HCT116 (cell line): ENCODE results near the gene ZBTB7C. TPM values are rescaled to one million over a fixed set of nuclear protein-coding genes. Genes with fewer than 3 reads are reported as not detected.

ENCODE experiments used
- ATAC-seq: fragments of 200-7000 bp; cut with Tn5 transposase; 2 replicates; pipeline ENCODE4 v1.9.1; 2020; ENCODE audit warnings: mild to moderate bottlenecking, moderate library complexity
- BruUV-seq: library from RNA; stranded (reverse); fragments of 400-500 nt; replicated peaks from 2 replicates; lab custom pipeline; 2021; lab: Mats Ljungman, UMichigan
- CTCF ChIA-PET: fragments of 300-600 bp; sonication (Branson Sonifier 250); formaldehyde crosslinking; loops from one replicate; lab custom pipeline; 2021; ENCODE audit warnings: antibody characterized with exemption; lab: Charles Lee
- POLR2A ChIA-PET: fragments of 300-600, 350-600 bp; sonication (Branson Sonifier 250); formaldehyde crosslinking; loops from one replicate; lab custom pipeline; 2021; ENCODE audit warnings: antibody characterized with exemption; lab: Charles Lee
- RAD21 ChIA-PET, 2 experiments: fragments of 300-600 bp; sonication (Branson Sonifier 250); formaldehyde crosslinking; loops; one replicate each; lab custom pipeline; 2023; ENCODE audit warnings: low total read pairs in 2 of 2; ENCODE audit not compliant: uncharacterized antibody in 2 of 2, unreplicated experiment in 2 of 2, low non-redundant PET in 1 of 2; lab: Charles Lee
- DNase-seq: peaks from one replicate; pipeline ENCODE4 v3.0.0-alpha.2; 2010; ENCODE audit warnings: low read depth, low spot score
- H2AFZ ChIP-seq: fragments of 200-600 bp; shearing (Covaris generic), sonication (generic); 2 replicates; pipeline ENCODE4 v1.6.1; 2017; ENCODE audit warnings: low read depth, mixed run types, mixed read lengths, antibody characterized with exemption, low read length; ENCODE audit not compliant: poor library complexity, severe bottlenecking
- H3K27ac ChIP-seq: 2 replicates; pipeline ENCODE4 v1.5.1; 2012; ENCODE audit warnings: low read depth, low read length
- H3K27me3 ChIP-seq: fragments of 200-600 bp; sonication (generic); 2 replicates; pipeline ENCODE4 v1.6.1; 2016; ENCODE audit warnings: mixed run types, low read length, mixed read lengths; ENCODE audit not compliant: insufficient read depth
- H3K36me3 ChIP-seq, 2 experiments: fragments of 200-500 bp in 1 of 2; fragments of 200-600 bp in 1 of 2; sonication (Bioruptor generic) in 1 of 2; sonication (generic) in 1 of 2; 2 replicates each; pipeline versions ENCODE4 v1.5.1 to v1.6.1; 2014 to 2016; ENCODE audit warnings: low read length in 2 of 2, inconsistent platforms in 1 of 2, mixed read lengths in 1 of 2, mixed run types in 1 of 2; ENCODE audit not compliant: insufficient read depth in 2 of 2, control insufficient read depth in 1 of 2
- H3K4me1 ChIP-seq, 2 experiments: fragments of 200-600 bp in 1 of 2; sonication (generic) in 1 of 2; 2 replicates each; pipeline versions ENCODE4 v1.5.1 to v1.6.1; 2012 to 2017; ENCODE audit warnings: low read length in 2 of 2, inconsistent platforms in 1 of 2, mild to moderate bottlenecking in 1 of 2, mixed read lengths in 1 of 2, mixed run types in 1 of 2, moderate library complexity in 1 of 2; ENCODE audit not compliant: insufficient read depth in 2 of 2, control insufficient read depth in 1 of 2
- H3K4me2 ChIP-seq: fragments of 200-600 bp; sonication (generic); 2 replicates; pipeline ENCODE4 v1.6.1; 2017; ENCODE audit warnings: mixed run types, low read length, mixed read lengths
- H3K4me3 ChIP-seq, 2 experiments: fragments of 200-600 bp in 1 of 2; sonication (generic) in 1 of 2; replicated peaks in 1 of 2; 2 replicates each; pipeline ENCODE4 v1.5.1; 2011 to 2016; ENCODE audit warnings: low read length in 2 of 2, control low read depth in 1 of 2, low read depth in 1 of 2, mild to moderate bottlenecking in 1 of 2, mixed read lengths in 1 of 2, mixed run types in 1 of 2
- H3K79me2 ChIP-seq: fragments of 200-600 bp; sonication (generic); 2 replicates; pipeline ENCODE4 v1.6.1; 2017; ENCODE audit warnings: mild to moderate bottlenecking, mixed run types, low read length, moderate library complexity, mixed read lengths; ENCODE audit not compliant: insufficient read depth
- H3K9ac ChIP-seq: fragments of 200-600 bp; sonication (generic); 2 replicates; pipeline ENCODE4 v1.6.1; 2016; ENCODE audit warnings: low read length, mixed read lengths
- H3K9me2 ChIP-seq: fragments of 200-600 bp; sonication (generic), shearing (Covaris generic); 2 replicates; pipeline ENCODE4 v1.6.1; 2017; ENCODE audit warnings: mixed run types, mild to moderate bottlenecking, moderate library complexity; ENCODE audit not compliant: insufficient read depth
- H3K9me3 ChIP-seq, 2 experiments: fragments of 200-500 bp in 1 of 2; fragments of 200-600 bp in 1 of 2; sonication (Bioruptor generic) in 1 of 2; sonication (generic) in 1 of 2; 2 replicates each; pipeline ENCODE4 v1.6.1; 2014 to 2017; ENCODE audit warnings: low read length in 2 of 2, mixed read lengths in 2 of 2, inconsistent platforms in 1 of 2, low read depth in 1 of 2, mild to moderate bottlenecking in 1 of 2, mixed run types in 1 of 2, moderate library complexity in 1 of 2; ENCODE audit not compliant: control insufficient read depth in 1 of 2, insufficient read depth in 1 of 2
- H4K20me1 ChIP-seq: fragments of 200-600 bp; sonication (generic), shearing (Covaris generic); 2 replicates; pipeline ENCODE4 v1.6.1; 2017; ENCODE audit warnings: mixed run types, mild to moderate bottlenecking, moderate library complexity; ENCODE audit not compliant: insufficient read depth
- CEBPB ChIP-seq: IDR thresholded peaks from 2 replicates; pipeline ENCODE4 v1.6.1; 2012; ENCODE audit warnings: low read depth
- EGR1 ChIP-seq: IDR thresholded peaks from 2 replicates; pipeline ENCODE4 v1.6.1; 2012; ENCODE audit warnings: low read depth
- EZH2 ChIP-seq: fragments of 200-600 bp; sonication (generic); IDR thresholded peaks from 2 replicates; pipeline ENCODE4 v1.6.1; 2017; ENCODE audit warnings: antibody characterized with exemption, mixed run types
- FOSL1 ChIP-seq: IDR thresholded peaks from 2 replicates; pipeline ENCODE4 v1.6.1; 2012; ENCODE audit warnings: low read depth
- JUND ChIP-seq: IDR thresholded peaks from 2 replicates; pipeline ENCODE4 v1.6.1; 2012
- RAD21 ChIP-seq: IDR thresholded peaks from 2 replicates; pipeline ENCODE4 v1.6.1; 2012; ENCODE audit warnings: low read depth, mild to moderate bottlenecking
- ZFX ChIP-seq: fragments of 450-650 bp; IDR thresholded peaks from 2 replicates; pipeline ENCODE4 v1.6.1; 2017
- ZNF274 ChIP-seq: fragments of 200-500 bp; sonication (Bioruptor generic); IDR thresholded peaks from 2 replicates; pipeline ENCODE4 v1.6.1; 2014; ENCODE audit warnings: mild to moderate bottlenecking, low read depth, low read length, inconsistent platforms
- intact Hi-C: fragments of 100-400 bp; cut with micrococcal nuclease; formaldehyde crosslinking; loops from 2 replicates; pipeline ENCODE4 v1.10.0; 2022
- total RNA-seq: library from RNA; stranded (reverse); gene quantifications from one replicate; pipeline ENCODE4 v1.2.1, GENCODE V29; 2021; ENCODE audit not compliant: unreplicated experiment
- TF ChIP-seq, protein P1 (sequence below): IDR thresholded peaks from 2 replicates; pipeline ENCODE4 v1.6.1; 2011; ENCODE audit warnings: mild to moderate bottlenecking, low read length, moderate library complexity; ENCODE audit not compliant: insufficient replicate concordance; ENCODE audit errors: extremely low read depth
- TF ChIP-seq, protein P2 (sequence below): IDR thresholded peaks from 2 replicates; pipeline ENCODE4 v1.6.1; 2012

ZBTB7C gene
- total RNA-seq, 1 experiment from 2014 or later, result 0.37 TPM

DNA sequence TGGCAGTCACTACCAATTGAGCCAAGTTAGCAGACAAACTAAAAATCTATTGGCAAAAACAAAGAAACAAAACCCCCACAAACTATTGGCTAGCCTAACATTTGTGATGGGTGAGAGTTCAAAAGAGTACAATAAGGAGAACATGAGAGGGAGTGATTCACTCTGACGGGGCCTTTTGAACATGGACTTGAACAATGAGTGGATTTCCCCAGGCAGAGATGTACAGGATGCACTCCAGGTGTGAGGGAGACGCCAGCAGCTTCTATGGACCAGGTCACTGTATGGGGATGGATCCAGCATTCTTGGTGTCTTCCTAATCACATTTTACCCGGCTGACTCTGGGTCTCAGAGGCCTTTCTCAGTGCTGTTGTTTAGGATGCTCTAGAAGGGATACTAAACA is 311.2 kb downstream of the ZBTB7C start (continued):
- no peak for TF ChIP-seq ZNF274

GRCh38 chr18:48095726-48096125 is 313.5 kb downstream of the ZBTB7C start:
- POLR2A ChIA-PET, result no interaction called here
- no TSS peak for BruUV-seq
- H4K20me1 ChIP-seq, result no peaks in the 10 kb centered on the region
- H3K4me3 ChIP-seq, result no peak overlapping the region
- no peaks in the 10 kb centered on the region for H3K79me2 ChIP-seq
- RAD21 ChIA-PET, result no interaction called here
- H2AFZ ChIP-seq, result no peak overlapping the region
- H3K9me3 ChIP-seq, result no peaks in the 10 kb centered on the region
- no peak for DNase-seq
- H3K4me1 ChIP-seq, result no peaks in the 10 kb centered on the region
- H3K9me2 ChIP-seq, result no peaks in the 10 kb centered on the region
- TF ChIP-seq, protein P1, sequence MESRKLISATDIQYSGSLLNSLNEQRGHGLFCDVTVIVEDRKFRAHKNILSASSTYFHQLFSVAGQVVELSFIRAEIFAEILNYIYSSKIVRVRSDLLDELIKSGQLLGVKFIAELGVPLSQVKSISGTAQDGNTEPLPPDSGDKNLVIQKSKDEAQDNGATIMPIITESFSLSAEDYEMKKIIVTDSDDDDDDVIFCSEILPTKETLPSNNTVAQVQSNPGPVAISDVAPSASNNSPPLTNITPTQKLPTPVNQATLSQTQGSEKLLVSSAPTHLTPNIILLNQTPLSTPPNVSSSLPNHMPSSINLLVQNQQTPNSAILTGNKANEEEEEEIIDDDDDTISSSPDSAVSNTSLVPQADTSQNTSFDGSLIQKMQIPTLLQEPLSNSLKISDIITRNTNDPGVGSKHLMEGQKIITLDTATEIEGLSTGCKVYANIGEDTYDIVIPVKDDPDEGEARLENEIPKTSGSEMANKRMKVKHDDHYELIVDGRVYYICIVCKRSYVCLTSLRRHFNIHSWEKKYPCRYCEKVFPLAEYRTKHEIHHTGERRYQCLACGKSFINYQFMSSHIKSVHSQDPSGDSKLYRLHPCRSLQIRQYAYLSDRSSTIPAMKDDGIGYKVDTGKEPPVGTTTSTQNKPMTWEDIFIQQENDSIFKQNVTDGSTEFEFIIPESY, result no peak
- TF ChIP-seq FOSL1, result no peak
- TF ChIP-seq ZNF274, result no peak
- TF ChIP-seq JUND, result no peak
- no peak for TF ChIP-seq EZH2
- no peak for TF ChIP-seq EGR1
- TF ChIP-seq RAD21, result no peak
- TF ChIP-seq CEBPB, result no peak
- no peak for TF ChIP-seq ZFX
- TF ChIP-seq, protein P2, sequence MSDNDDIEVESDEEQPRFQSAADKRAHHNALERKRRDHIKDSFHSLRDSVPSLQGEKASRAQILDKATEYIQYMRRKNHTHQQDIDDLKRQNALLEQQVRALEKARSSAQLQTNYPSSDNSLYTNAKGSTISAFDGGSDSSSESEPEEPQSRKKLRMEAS, result no peak
- TF ChIP-seq, all 23 proteins: peak for 0
- Histone ChIP-seq H3K4me2 (no peak overlapping the region), H3K27me3 (no peaks in the 10 kb centered on the region; the same call in 1 of the 2 replicates), H3K9ac (no peak overlapping the region), H3K27ac (no peak overlapping the region), H3K36me3 (no peaks in the 10 kb centered on the region)
- CTCF ChIA-PET, result no interaction called here
- no peak for ATAC-seq
- intact Hi-C loops, result no loop called here
